ENCODE data around the gene MPO. TPM values are rescaled to one million over a fixed set of nuclear protein-coding genes. Genes with fewer than 3 reads are reported as not detected.

The MPO gene
- total and polyA plus RNA-seq, 2 of the 8 experiments (the other 6 are each of a cell fraction or from before 2014, with no cell fraction given), result 0.06 to 0.74 TPM

DNA sequence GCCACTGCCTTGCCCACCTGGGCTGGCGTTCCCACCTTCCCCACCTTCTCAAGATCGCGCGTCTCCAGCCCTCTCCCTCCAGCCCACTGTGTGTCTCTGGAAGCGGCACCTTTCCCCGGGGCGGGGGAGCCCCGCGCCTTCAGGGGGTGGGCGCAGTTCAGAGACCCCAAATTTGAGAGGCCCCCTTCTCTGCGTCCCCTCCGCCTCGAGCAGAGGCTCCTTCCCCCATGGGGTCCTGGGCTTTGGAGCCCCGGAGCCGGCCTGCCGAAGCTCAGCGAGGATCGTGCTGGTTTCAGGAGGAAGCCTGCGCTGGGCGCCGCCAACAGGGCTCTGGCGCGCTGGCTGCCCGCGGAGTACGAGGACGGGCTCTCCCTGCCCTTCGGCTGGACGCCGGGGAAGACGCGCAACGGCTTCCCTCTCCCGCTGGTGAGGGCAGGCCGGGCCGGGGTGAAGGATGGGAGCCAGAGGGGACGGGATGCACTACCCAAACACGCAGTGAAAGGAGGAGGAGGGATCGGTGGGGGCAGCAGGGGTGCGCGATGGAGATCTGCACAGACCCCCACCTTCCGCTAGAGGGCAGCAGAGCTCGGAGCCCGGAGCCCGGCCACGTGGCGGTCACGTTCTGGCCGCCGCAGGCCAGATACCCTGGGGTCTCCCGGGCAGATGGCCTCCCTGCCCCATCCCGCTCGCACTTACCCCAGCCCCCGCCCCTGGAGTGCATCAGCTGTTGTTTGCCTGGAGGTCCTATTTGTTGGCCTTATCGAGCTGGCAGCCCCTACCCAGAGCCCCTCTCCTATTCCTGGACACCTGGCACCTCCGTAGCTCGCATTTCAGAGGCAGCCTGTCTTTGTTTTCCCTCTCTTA is 31.2 kb downstream of the MPO start:
- H2BK15ac ChIP-seq (ENCODE audit: low read length), result peak overlapping the region; percentile 88; the same call in 1 of the 2 replicates
- peaks cover 5% of the 10 kb centered on the region; the same call in 1 of the 2 replicates for H3K23me2 ChIP-seq (ENCODE audit: low read depth, low read length)
- peak overlapping the region; percentile 52 for H4K91ac ChIP-seq (replicated peaks; ENCODE audit: insufficient read length, low read length)
- peak overlapping the region; percentile 75; the same call in 1 of the 2 replicates for H4K8ac ChIP-seq (ENCODE audit: extremely low read depth, insufficient read depth, low read length)
- ChIA-PET POLR2A (ENCODE audit: partially characterized antibody) (interaction anchor here (0.6 to 1.3 kb wide), 5 partner anchors 12 to 94 kb away, joined by 3 to 6 read pairs (median 3); no protein-coding TSS in a partner anchor), CTCF (ENCODE audit: partially characterized antibody) (interaction anchor here (0.6 to 5.4 kb wide), 41 partner anchors 8 to 1090 kb away, joined by 3 to 55 read pairs (median 3); partner anchors contain the start of genes LPO and MPO)
- no peak overlapping the region for H2AK5ac ChIP-seq (ENCODE audit: low read depth, low read length)
- peak in 1 of 2 experiments; percentile 93 for DNase-seq (ENCODE audit: low read depth in 1 of 2, low spot score in 2 of 2)
- H3K14ac ChIP-seq (ENCODE audit: insufficient read length), result no peak overlapping the region
- H3K9ac ChIP-seq (replicated peaks in 1 of 4; ENCODE audit: extremely low read depth in 1 of 4, low read depth in 3 of 4, low read length in 3 of 4), result peak overlapping the region in 3 of 4 experiments; percentile 38 to 46 (median 41); a peak in 2 of 7 replicates
- peaks cover 8% of the 10 kb centered on the region in 2 experiments; a peak in 3 of 4 replicates for H3K9me3 ChIP-seq (ENCODE audit: insufficient read depth in 2 of 2, low read depth in 1 of 2, low read length in 1 of 2)
- 12% methylated on average over 33 of the region's 57 CpGs; no CpG with 5 or more reads in 1 of the 2 experiments for WGBS, 2 experiments (ENCODE audit: extremely low coverage in 1 of 2, insufficient coverage in 1 of 2, insufficient read length in 1 of 2, insufficient replicate concordance in 2 of 2, low coverage in 1 of 2, low lambda C conversion rate in 2 of 2, missing lambda C conversion rate in 1 of 2)
- H3K18ac ChIP-seq (ENCODE audit: extremely low read depth, low read length), result no peak overlapping the region; the same call in none of the 2 replicates
- H2AFZ ChIP-seq (ENCODE audit: low read length), result peak overlapping the region; percentile 65
- H3K27me3 ChIP-seq (replicated peaks in 1 of 4; ENCODE audit: control insufficient read depth in 3 of 4, extremely low read depth in 1 of 4, insufficient read depth in 3 of 4, low read length in 3 of 4), result peaks cover 36 to 70% (median 49%) of the 10 kb centered on the region in 4 experiments
- peak overlapping the region; percentile 94; the same call in 1 of the 2 replicates for H2BK12ac ChIP-seq (ENCODE audit: low read depth, low read length)
- no peaks in the 10 kb centered on the region for H3K79me1 ChIP-seq (ENCODE audit: low read depth, low read length)
- no peak overlapping the region for H2BK20ac ChIP-seq (ENCODE audit: low read length)
- H3K79me2 ChIP-seq (ENCODE audit: control insufficient read depth in 1 of 2, insufficient read depth in 2 of 2, low read length in 2 of 2), result no peaks in the 10 kb centered on the region
- H3K4me2 ChIP-seq (ENCODE audit: insufficient read depth in 1 of 2, low read depth in 2 of 2, low read length in 2 of 2), result peak overlapping the region; percentile 71 to 96
- H4K20me1 ChIP-seq (replicated peaks in 1 of 2; ENCODE audit: control insufficient read depth in 1 of 2, insufficient read depth in 2 of 2, low read length in 2 of 2), result no peaks in the 10 kb centered on the region
- peaks cover 0 to 4% (median 1%) of the 10 kb centered on the region in 4 experiments; a peak in 4 of 7 replicates for H3K4me1 ChIP-seq (replicated peaks in 1 of 4; ENCODE audit: control insufficient read depth in 3 of 4, insufficient read depth in 4 of 4, low read length in 3 of 4)
- H3K27ac ChIP-seq (ENCODE audit: low read depth, low read length), result no peak overlapping the region
- H2BK5ac ChIP-seq (ENCODE audit: low read depth, low read length), result no peak overlapping the region; the same call in 1 of the 2 replicates
- H4K5ac ChIP-seq (ENCODE audit: insufficient read length, low read depth, low read length), result no peak overlapping the region
- H3K23ac ChIP-seq (ENCODE audit: insufficient read length), result no peak overlapping the region
- H2BK120ac ChIP-seq (replicated peaks; ENCODE audit: low read depth, low read length), result no peak overlapping the region
- no peaks in the 10 kb centered on the region for H3K36me3 ChIP-seq (ENCODE audit: control insufficient read depth in 2 of 4, insufficient read depth in 4 of 4, low read length in 3 of 4)
- H3K4ac ChIP-seq (replicated peaks; ENCODE audit: insufficient read length, low read depth, low read length), result no peak overlapping the region
- no peak for FAIRE-seq
- H3K4me3 ChIP-seq (ENCODE audit: extremely low read depth in 1 of 4, insufficient read depth in 2 of 4, low read depth in 3 of 4, low read length in 4 of 4), result peak overlapping the region; percentile 28 to 56 (median 36); a peak in 7 of 8 replicates
- no peak overlapping the region for H3K56ac ChIP-seq (replicated peaks; ENCODE audit: insufficient read length, low read depth, low read length)
- no peak for TF ChIP-seq MAFK (IDR thresholded peaks at IDR 0.05; ENCODE audit: low read depth, low read length)
- no peak; a peak in 1 of 4 replicates for TF ChIP-seq HDAC2 (IDR thresholded peaks at IDR 0.05; ENCODE audit: borderline replicate concordance in 1 of 2, low read depth in 2 of 2, low read length in 2 of 2)
- TF ChIP-seq TCF12 (IDR thresholded peaks at IDR 0.05; ENCODE audit: low read depth, low read length), result 0 out of 2 replicates have a peak, but pooled peaks have one; percentile 54
- TF ChIP-seq ZNF274 (IDR thresholded peaks at IDR 0.05; ENCODE audit: borderline replicate concordance, extremely low read depth, low read length), result no peak
- TF ChIP-seq TAF1 (IDR thresholded peaks at IDR 0.05; ENCODE audit: low read depth, low read length), result no peak
- no peak for TF ChIP-seq CTBP2 (IDR thresholded peaks at IDR 0.05; ENCODE audit: borderline replicate concordance, insufficient read depth, insufficient read length, low read length)
- no peak for TF ChIP-seq SRF (IDR thresholded peaks at IDR 0.05; ENCODE audit: low read depth, low read length)
- TF ChIP-seq RFX5 (IDR thresholded peaks at IDR 0.05; ENCODE audit: borderline replicate concordance, low read depth, low read length), result no peak
- no peak for TF ChIP-seq SP2 (IDR thresholded peaks at IDR 0.05; ENCODE audit: low read length)
- TF ChIP-seq KDM5A (IDR thresholded peaks at IDR 0.05; ENCODE audit: low read length), result no peak
